ENCODE results near the gene TENT5C.

Gene TENT5C

GRCh38 chr1:117659550-117660270 is 53.9 kb downstream of the TENT5C start:
- no peak for TF ChIP-seq CTCF (IDR thresholded peaks at IDR 0.05; ENCODE audit: low read depth, low read length, missing control alignments)
- H3K4me3 ChIP-seq (ENCODE audit: low read depth, low read length) = no peak overlapping the region
- in situ Hi-C loops (cut with HindIII; ENCODE audit: low sequenced_read_pairs) = no loop called here
- DNase-seq (ENCODE audit: low read depth) = no peak

GRCh38 chr1:117660271-117660965 is 54.6 kb downstream of the TENT5C start:
- DNase-seq (ENCODE audit: low read depth) = no peak
- no peak overlapping the region for H3K4me3 ChIP-seq (ENCODE audit: low read depth, low read length)
- no peak for TF ChIP-seq CTCF (IDR thresholded peaks at IDR 0.05; ENCODE audit: low read depth, low read length, missing control alignments)
- in situ Hi-C loops (cut with HindIII; ENCODE audit: low sequenced_read_pairs) = no loop called here

GRCh38 chr1:117661027-117661426 is 55.2 kb downstream of the TENT5C start:
- TF ChIP-seq CTCF (IDR thresholded peaks at IDR 0.05; ENCODE audit: low read depth, low read length, missing control alignments) = no peak
- in situ Hi-C loops (cut with HindIII; ENCODE audit: low sequenced_read_pairs) = no loop called here
- no peak for DNase-seq (ENCODE audit: low read depth)
- H3K4me3 ChIP-seq (ENCODE audit: low read depth, low read length) = no peak overlapping the region

GRCh38 chr1:117662667-117663066 is 56.8 kb downstream of the TENT5C start:
- TF ChIP-seq CTCF (IDR thresholded peaks at IDR 0.05; ENCODE audit: low read depth, low read length, missing control alignments) = no peak
- no peak overlapping the region for H3K4me3 ChIP-seq (ENCODE audit: low read depth, low read length)
- in situ Hi-C loops (cut with HindIII; ENCODE audit: low sequenced_read_pairs) = no loop called here
- DNase-seq (ENCODE audit: low read depth) = no peak

GRCh38 chr1:117663156-117663902 is 57.5 kb downstream of the TENT5C start:
- in situ Hi-C loops (cut with HindIII; ENCODE audit: low sequenced_read_pairs) = no loop called here
- H3K4me3 ChIP-seq (ENCODE audit: low read depth, low read length) = no peak overlapping the region
- no peak for TF ChIP-seq CTCF (IDR thresholded peaks at IDR 0.05; ENCODE audit: low read depth, low read length, missing control alignments)
- no peak for DNase-seq (ENCODE audit: low read depth)

GRCh38 chr1:117664314-117664713 is 58.5 kb downstream of the TENT5C start:
- DNase-seq (ENCODE audit: low read depth) = no peak
- in situ Hi-C loops (cut with HindIII; ENCODE audit: low sequenced_read_pairs) = no loop called here
- no peak overlapping the region for H3K4me3 ChIP-seq (ENCODE audit: low read depth, low read length)
- TF ChIP-seq CTCF (IDR thresholded peaks at IDR 0.05; ENCODE audit: low read depth, low read length, missing control alignments) = no peak

Measured in astrocyte of the cerebellum (primary cell).